Measurements from ENCODE around the gene SAMD7.

The SAMD7 gene

GRCh38 chr3:169913323-169913722 lies 2.0 kb downstream of the SAMD7 start:
- no peak for DNase-seq

- no peak for DNase-seq
Observed at GRCh38 chr3:169914321-169914720, 2.9 kb downstream of the SAMD7 start.

GRCh38 chr3:169923189-169923588 lies 11.8 kb downstream of the SAMD7 start:
- DNase-seq = peak in 1 of 2 experiments; percentile 40

GRCh38 chr3:169923831-169924230 lies 12.5 kb downstream of the SAMD7 start:
- DNase-seq = no peak

GRCh38 chr3:169929830-169930519 lies 18.6 kb downstream of the SAMD7 start:
- DNase-seq = no peak

- no peak for DNase-seq
Observed at GRCh38 chr3:169930843-169931242, 19.5 kb downstream of the SAMD7 start.

- DNase-seq = no peak
Observed at GRCh38 chr3:169931747-169932520, 20.6 kb downstream of the SAMD7 start.

- no peak for DNase-seq
Observed at GRCh38 chr3:169939320-169939719, 27.9 kb downstream of the SAMD7 start.

GRCh38 chr3:169939751-169940150 lies 28.4 kb downstream of the SAMD7 start:
- no peak for DNase-seq

- no peak for DNase-seq
Observed at GRCh38 chr3:169940470-169941181, 29.3 kb downstream of the SAMD7 start.

GRCh38 chr3:169945313-169945712 lies 33.9 kb downstream of the SAMD7 start:
- no peak for DNase-seq

- DNase-seq = no peak
Observed at GRCh38 chr3:169946336-169946735, 35.0 kb downstream of the SAMD7 start.

- no peak for DNase-seq
Observed at GRCh38 chr3:169948559-169949448, 37.4 kb downstream of the SAMD7 start.

GRCh38 chr3:169952045-169952444 lies 40.7 kb downstream of the SAMD7 start:
- no peak for DNase-seq

GRCh38 chr3:169953462-169954141 lies 42.2 kb downstream of the SAMD7 start:
- no peak for DNase-seq

- no peak for DNase-seq
Observed at GRCh38 chr3:169954142-169954756, 42.9 kb downstream of the SAMD7 start.

- DNase-seq = no peak
Observed at GRCh38 chr3:169955406-169955805, 44.0 kb downstream of the SAMD7 start.

- DNase-seq = no peak
Observed at GRCh38 chr3:169964176-169964575, 52.8 kb downstream of the SAMD7 start.

- peak in 1 of 2 experiments; percentile 70 for DNase-seq
Observed at GRCh38 chr3:169965562-169966427, 54.4 kb downstream of the SAMD7 start.

GRCh38 chr3:169966428-169966950 lies 55.1 kb downstream of the SAMD7 start, which contains the start of gene SEC62:
Gene SEC62 (plus strand): TSS chr3:169966807. CDS start chr3:169966823, 16 bp downstream.
- DNase-seq = peak; percentile 90 to 96
